HepG2 (cell line): ENCODE data around the gene KIRREL3.

Experiments
- ATAD3A ChIP-seq: sonication (generic); formaldehyde crosslinking; IDR thresholded peaks from 2 replicates; pipeline ENCODE4 v1.4.0; 2020; ENCODE audit warnings: missing genetic modification reagents
- CREB1 ChIP-seq, 2 experiments: fragments of 450-650 bp in 1 of 2; IDR thresholded peaks; 2 replicates each; pipeline ENCODE4 v1.6.1; 2016 to 2017; ENCODE audit warnings: control low read depth in 1 of 2, mild to moderate bottlenecking in 1 of 2, missing compliant biosample characterization in 1 of 2, missing genetic modification characterization in 1 of 2
- NFE2L2 ChIP-seq: fragments of 150-350 bp; IDR thresholded peaks from 2 replicates; pipeline ENCODE4 v1.6.1; 2014; ENCODE audit warnings: low read length
- ZBTB33 ChIP-seq: sonication (generic); formaldehyde crosslinking; IDR thresholded peaks from 2 replicates; pipeline ENCODE4 v1.4.0; 2020; ENCODE audit warnings: missing genetic modification reagents

DNA sequence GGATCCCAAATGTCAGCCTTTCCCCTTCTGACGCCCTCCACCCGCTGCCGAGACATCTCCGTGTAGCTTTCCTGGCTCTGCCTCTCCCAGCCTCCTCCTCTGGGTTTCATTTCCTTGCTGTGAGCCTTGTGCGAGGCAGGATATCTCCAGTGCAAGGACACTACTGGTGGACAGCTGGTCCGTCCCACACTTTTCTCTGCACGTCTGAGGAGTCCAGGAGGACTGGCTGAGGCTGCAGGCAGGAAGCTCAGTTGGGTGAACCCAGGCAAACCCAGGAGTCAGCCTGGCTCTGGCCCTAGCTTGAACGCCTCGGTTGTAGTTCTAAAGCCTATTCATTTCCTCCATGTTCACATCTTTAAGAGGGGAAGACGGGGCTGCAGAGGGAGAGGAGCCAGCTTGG lies 499.6 kb downstream of the KIRREL3 start:
- no peak for TF ChIP-seq ZBTB33 (CRISPR knock-in tag)
- TF ChIP-seq NFE2L2: no peak
- TF ChIP-seq CREB1 (IDR thresholded peaks at IDR 0.05): no peak
- TF ChIP-seq CREB1 (CRISPR knock-in tag; IDR thresholded peaks at IDR 0.05): no peak
- no peak for TF ChIP-seq ATAD3A (CRISPR knock-in tag)
